ENCODE measurements around the gene OSBPL10. TPM values are rescaled to one million over a fixed set of nuclear protein-coding genes. Genes with fewer than 3 reads are reported as not detected.
A peak's percentile ranks its signal among the peaks of the same experiment; 100 is the strongest.

Gene OSBPL10
- total and polyA plus RNA-seq, 4 donors: 3.9 to 33.0 (median 13.1) TPM

DNA sequence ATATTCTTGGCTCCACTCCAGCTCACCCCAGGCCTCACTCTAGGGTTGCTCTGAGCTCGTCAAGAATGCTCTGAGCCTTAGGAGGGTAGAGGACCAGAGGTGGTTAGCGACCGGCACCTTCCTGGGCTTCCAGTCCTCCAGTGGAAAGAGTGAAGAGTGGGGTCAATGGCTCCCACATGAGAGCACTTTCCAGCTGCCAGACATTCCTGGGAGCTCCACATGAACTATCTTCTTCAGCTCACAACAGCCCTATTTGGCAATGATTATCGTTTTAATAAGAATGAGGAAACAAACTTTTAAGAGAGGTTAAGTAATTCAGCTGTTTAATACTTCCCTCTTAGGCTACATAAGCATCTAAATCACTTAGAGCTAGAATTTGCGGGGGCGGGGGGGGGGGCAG lies 309.1 kb downstream of the OSBPL10 start:
- Histone ChIP-seq H3K27me3 (ENCODE audit: control insufficient read depth in 3 of 3, insufficient read depth in 3 of 3, low read length in 2 of 3) (no peaks in the 10 kb centered on the region), H3K27ac (ENCODE audit: low read depth in 1 of 2, low read length in 1 of 2) (no peak overlapping the region), H3K4me3 (no peak overlapping the region), H3K36me3 (ENCODE audit: control insufficient read depth in 4 of 4, insufficient read depth in 4 of 4, low read length in 4 of 4) (peaks cover 0 to 7% (median under 1%) of the 10 kb centered on the region in 4 donors), H3K9ac (ENCODE audit: insufficient read depth in 1 of 2, low read length in 2 of 2) (no peak overlapping the region), H3K4me1 (ENCODE audit: control insufficient read depth in 5 of 5, insufficient read depth in 5 of 5, low read length in 5 of 5) (peaks cover 0 to 7% (median 3%) of the 10 kb centered on the region in 5 donors), H3K9me3 (ENCODE audit: control insufficient read depth in 4 of 4, insufficient read depth in 3 of 4, low read length in 3 of 4) (no peaks in the 10 kb centered on the region)
- WGBS, 2 donors: 44 to 47% methylated on average over 5 to 6 of the region's 6 CpGs
- peak; percentile 60 for ATAC-seq (ENCODE audit: insufficient read depth, low FRiP score)
- DNase-seq: peak; percentile 28 to 61 (median 59)
- TF ChIP-seq, protein P1, sequence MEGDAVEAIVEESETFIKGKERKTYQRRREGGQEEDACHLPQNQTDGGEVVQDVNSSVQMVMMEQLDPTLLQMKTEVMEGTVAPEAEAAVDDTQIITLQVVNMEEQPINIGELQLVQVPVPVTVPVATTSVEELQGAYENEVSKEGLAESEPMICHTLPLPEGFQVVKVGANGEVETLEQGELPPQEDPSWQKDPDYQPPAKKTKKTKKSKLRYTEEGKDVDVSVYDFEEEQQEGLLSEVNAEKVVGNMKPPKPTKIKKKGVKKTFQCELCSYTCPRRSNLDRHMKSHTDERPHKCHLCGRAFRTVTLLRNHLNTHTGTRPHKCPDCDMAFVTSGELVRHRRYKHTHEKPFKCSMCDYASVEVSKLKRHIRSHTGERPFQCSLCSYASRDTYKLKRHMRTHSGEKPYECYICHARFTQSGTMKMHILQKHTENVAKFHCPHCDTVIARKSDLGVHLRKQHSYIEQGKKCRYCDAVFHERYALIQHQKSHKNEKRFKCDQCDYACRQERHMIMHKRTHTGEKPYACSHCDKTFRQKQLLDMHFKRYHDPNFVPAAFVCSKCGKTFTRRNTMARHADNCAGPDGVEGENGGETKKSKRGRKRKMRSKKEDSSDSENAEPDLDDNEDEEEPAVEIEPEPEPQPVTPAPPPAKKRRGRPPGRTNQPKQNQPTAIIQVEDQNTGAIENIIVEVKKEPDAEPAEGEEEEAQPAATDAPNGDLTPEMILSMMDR (IDR thresholded peaks at IDR 0.05; ENCODE audit: control extremely low read depth, extremely low read depth): no peak

DNA sequence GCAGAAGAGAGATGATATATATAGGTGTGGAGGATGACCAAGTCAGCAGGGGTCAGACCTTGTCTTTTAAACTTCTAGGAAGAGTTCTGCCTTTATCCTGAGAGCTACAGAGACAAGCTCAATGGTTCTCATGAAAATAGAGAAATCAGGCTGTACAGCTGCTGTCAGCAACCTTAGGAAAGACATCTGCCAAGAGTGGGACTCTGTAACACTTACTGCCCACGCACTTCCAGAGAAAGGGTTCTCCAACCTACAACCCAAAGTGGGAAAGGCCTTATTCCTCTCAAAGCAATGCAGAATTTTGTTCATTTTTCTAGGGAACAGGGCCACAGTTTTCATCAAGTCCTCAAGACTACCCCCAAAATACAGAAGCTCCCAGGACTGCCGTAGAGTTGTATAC lies 309.6 kb downstream of the OSBPL10 start:
- H3K27me3 ChIP-seq (ENCODE audit: control insufficient read depth in 3 of 3, insufficient read depth in 3 of 3, low read length in 2 of 3): no peaks in the 10 kb centered on the region
- ATAC-seq (ENCODE audit: insufficient read depth, low FRiP score): no peak
- DNase-seq: no peak

DNA sequence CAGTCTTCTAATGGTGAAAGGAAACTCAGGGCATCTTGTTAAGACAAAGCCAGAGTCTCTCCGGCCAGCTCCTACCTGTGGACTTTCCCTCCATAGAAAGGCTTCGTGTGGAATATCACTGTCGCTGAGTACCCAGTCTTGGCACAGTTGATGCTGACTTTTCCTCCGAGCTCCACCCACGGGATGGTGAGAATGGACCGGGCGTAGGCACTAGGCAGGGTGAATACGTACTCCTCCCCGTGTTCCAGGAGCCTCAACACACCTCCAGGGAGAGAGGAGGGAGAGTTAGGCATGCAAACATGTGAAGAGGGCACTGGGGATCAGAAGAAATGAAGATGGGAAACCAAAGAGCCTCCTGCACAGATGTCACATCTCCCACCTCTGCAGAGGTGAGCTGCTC lies 310.3 kb downstream of the OSBPL10 start:
- Histone ChIP-seq H3K4me3 (no peak overlapping the region), H3K36me3 (ENCODE audit: control insufficient read depth in 4 of 4, insufficient read depth in 4 of 4, low read length in 4 of 4) (peaks cover 0 to 7% (median under 1%) of the 10 kb centered on the region in 4 donors), H3K27ac (ENCODE audit: low read depth in 1 of 2, low read length in 1 of 2) (no peak overlapping the region), H3K9me3 (ENCODE audit: control insufficient read depth in 4 of 4, insufficient read depth in 3 of 4, low read length in 3 of 4) (no peaks in the 10 kb centered on the region), H3K9ac (ENCODE audit: insufficient read depth in 1 of 2, low read length in 2 of 2) (no peak overlapping the region), H3K27me3 (ENCODE audit: control insufficient read depth in 3 of 3, insufficient read depth in 3 of 3, low read length in 2 of 3) (no peaks in the 10 kb centered on the region), H3K4me1 (ENCODE audit: control insufficient read depth in 5 of 5, insufficient read depth in 5 of 5, low read length in 5 of 5) (peaks cover 0 to 7% (median 5%) of the 10 kb centered on the region in 5 donors)
- ATAC-seq (ENCODE audit: insufficient read depth, low FRiP score) (no peak), DNase-seq (no peak)
- WGBS, 2 donors: 87 to 90% methylated on average over 9 of the region's 9 CpGs
- TF ChIP-seq, protein P1 (IDR thresholded peaks at IDR 0.05; ENCODE audit: control extremely low read depth, extremely low read depth): no peak

More for the DNA sequence above, 309.6 kb downstream of the OSBPL10 start:
- no peak overlapping the region for H3K9ac ChIP-seq (ENCODE audit: insufficient read depth in 1 of 2, low read length in 2 of 2)
- TF ChIP-seq, protein P1 (IDR thresholded peaks at IDR 0.05; ENCODE audit: control extremely low read depth, extremely low read depth): no peak
- no peak overlapping the region for H3K4me3 ChIP-seq
- no peak overlapping the region for H3K27ac ChIP-seq (ENCODE audit: low read depth in 1 of 2, low read length in 1 of 2)
- H3K9me3 ChIP-seq (ENCODE audit: control insufficient read depth in 4 of 4, insufficient read depth in 3 of 4, low read length in 3 of 4): no peaks in the 10 kb centered on the region
- 72 to 79% methylated on average over 2 of the region's 2 CpGs for WGBS, 2 donors
- H3K4me1 ChIP-seq (ENCODE audit: control insufficient read depth in 5 of 5, insufficient read depth in 5 of 5, low read length in 5 of 5): peaks cover 0 to 5% (median 3%) of the 10 kb centered on the region in 5 donors
- H3K36me3 ChIP-seq (ENCODE audit: control insufficient read depth in 4 of 4, insufficient read depth in 4 of 4, low read length in 4 of 4): peaks cover 0 to 7% (median under 1%) of the 10 kb centered on the region in 4 donors

DNA sequence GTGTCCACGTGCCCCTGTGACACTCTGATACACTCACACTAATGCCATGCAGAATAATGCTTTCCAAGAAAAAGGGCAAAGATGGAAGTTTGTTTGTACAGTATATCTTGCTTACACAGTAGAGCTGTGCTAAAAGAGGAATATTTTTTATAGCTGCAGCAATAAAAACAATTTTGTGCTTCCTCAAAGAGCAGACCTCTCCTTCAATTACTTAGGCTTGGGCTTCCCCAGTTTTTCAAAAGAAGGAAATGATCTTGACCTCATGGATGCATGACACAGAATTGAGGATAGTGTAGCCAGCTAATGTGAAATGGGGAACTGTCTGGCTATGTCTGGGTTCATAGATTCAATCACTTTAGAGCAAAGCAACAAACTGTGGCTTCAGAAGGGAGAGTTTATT lies 310.9 kb downstream of the OSBPL10 start:
- peaks cover 0 to 11% (median 5%) of the 10 kb centered on the region in 5 donors for H3K4me1 ChIP-seq (ENCODE audit: control insufficient read depth in 5 of 5, insufficient read depth in 5 of 5, low read length in 5 of 5)
- TF ChIP-seq, protein P1 (IDR thresholded peaks at IDR 0.05; ENCODE audit: control extremely low read depth, extremely low read depth): no peak
- no peak overlapping the region for H3K9ac ChIP-seq (ENCODE audit: insufficient read depth in 1 of 2, low read length in 2 of 2)
- DNase-seq: no peak
- no peaks in the 10 kb centered on the region for H3K9me3 ChIP-seq (ENCODE audit: control insufficient read depth in 4 of 4, insufficient read depth in 3 of 4, low read length in 3 of 4)
- 81 to 84% methylated on average over 1 of the region's 1 CpG for WGBS, 2 donors
- H3K36me3 ChIP-seq (ENCODE audit: control insufficient read depth in 4 of 4, insufficient read depth in 4 of 4, low read length in 4 of 4): peaks cover 0 to 7% (median under 1%) of the 10 kb centered on the region in 4 donors
- no peak overlapping the region for H3K27ac ChIP-seq (ENCODE audit: low read depth in 1 of 2, low read length in 1 of 2)
- no peak overlapping the region for H3K4me3 ChIP-seq
- H3K27me3 ChIP-seq (ENCODE audit: control insufficient read depth in 3 of 3, insufficient read depth in 3 of 3, low read length in 2 of 3): no peaks in the 10 kb centered on the region
- no peak for ATAC-seq (ENCODE audit: insufficient read depth, low FRiP score)
